ENCODE results near the gene DPM3. TPM values are rescaled to one million over a fixed set of nuclear protein-coding genes. Genes with fewer than 3 reads are reported as not detected.

The DPM3 gene
- polyA plus RNA-seq, 1 of the 3 experiments (the other 2 are of a cell fraction), result 317 TPM

GRCh38 chr1:155160128-155160527, 19.8 kb upstream of the DPM3 start:
- CTCF ChIA-PET, result interaction anchor here (1.4 kb wide), 1 partner anchor 14 kb away, joined by 3 read pairs; no protein-coding TSS in a partner anchor
- Histone ChIP-seq H3F3A (replicated peaks; ENCODE audit: insufficient read depth) (no peaks in the 10 kb centered on the region), H3K4me1 (ENCODE audit: control insufficient read depth in 1 of 2, insufficient read depth in 2 of 2, low read depth in 1 of 2, low read length in 1 of 2) (no peaks in the 10 kb centered on the region), H3K4me3 (ENCODE audit: low read depth in 2 of 2, low read length in 1 of 2) (no peak overlapping the region), H3K27ac (ENCODE audit: low read depth in 2 of 2, low read length in 1 of 2) (no peak overlapping the region), H4K20me1 (ENCODE audit: insufficient read depth) (no peaks in the 10 kb centered on the region), H3K79me2 (ENCODE audit: insufficient read depth) (no peaks in the 10 kb centered on the region), H3K9ac (no peak overlapping the region), H3K36me3 (replicated peaks in 1 of 2; ENCODE audit: control insufficient read depth in 1 of 2, insufficient read depth in 2 of 2, low read length in 1 of 2) (no peaks in the 10 kb centered on the region), H2AFZ (ENCODE audit: low read depth) (no peak overlapping the region), H3K4me2 (no peak overlapping the region), H3K9me2 (no peaks in the 10 kb centered on the region), H3K27me3 (ENCODE audit: insufficient read depth) (no peaks in the 10 kb centered on the region), H3K9me3 (no peaks in the 10 kb centered on the region)
- DNase-seq, result no peak
- TF ChIP-seq, protein P1, sequence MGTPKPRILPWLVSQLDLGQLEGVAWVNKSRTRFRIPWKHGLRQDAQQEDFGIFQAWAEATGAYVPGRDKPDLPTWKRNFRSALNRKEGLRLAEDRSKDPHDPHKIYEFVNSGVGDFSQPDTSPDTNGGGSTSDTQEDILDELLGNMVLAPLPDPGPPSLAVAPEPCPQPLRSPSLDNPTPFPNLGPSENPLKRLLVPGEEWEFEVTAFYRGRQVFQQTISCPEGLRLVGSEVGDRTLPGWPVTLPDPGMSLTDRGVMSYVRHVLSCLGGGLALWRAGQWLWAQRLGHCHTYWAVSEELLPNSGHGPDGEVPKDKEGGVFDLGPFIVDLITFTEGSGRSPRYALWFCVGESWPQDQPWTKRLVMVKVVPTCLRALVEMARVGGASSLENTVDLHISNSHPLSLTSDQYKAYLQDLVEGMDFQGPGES (IDR thresholded peaks at IDR 0.05; ENCODE audit: low read depth, low read length), result no peak
- no peak for TF ChIP-seq FOSL2 (IDR thresholded peaks at IDR 0.05; ENCODE audit: borderline replicate concordance, low read depth)
- TF ChIP-seq RXRA (IDR thresholded peaks at IDR 0.05; ENCODE audit: borderline replicate concordance, low read depth), result no peak
- TF ChIP-seq, protein P2, sequence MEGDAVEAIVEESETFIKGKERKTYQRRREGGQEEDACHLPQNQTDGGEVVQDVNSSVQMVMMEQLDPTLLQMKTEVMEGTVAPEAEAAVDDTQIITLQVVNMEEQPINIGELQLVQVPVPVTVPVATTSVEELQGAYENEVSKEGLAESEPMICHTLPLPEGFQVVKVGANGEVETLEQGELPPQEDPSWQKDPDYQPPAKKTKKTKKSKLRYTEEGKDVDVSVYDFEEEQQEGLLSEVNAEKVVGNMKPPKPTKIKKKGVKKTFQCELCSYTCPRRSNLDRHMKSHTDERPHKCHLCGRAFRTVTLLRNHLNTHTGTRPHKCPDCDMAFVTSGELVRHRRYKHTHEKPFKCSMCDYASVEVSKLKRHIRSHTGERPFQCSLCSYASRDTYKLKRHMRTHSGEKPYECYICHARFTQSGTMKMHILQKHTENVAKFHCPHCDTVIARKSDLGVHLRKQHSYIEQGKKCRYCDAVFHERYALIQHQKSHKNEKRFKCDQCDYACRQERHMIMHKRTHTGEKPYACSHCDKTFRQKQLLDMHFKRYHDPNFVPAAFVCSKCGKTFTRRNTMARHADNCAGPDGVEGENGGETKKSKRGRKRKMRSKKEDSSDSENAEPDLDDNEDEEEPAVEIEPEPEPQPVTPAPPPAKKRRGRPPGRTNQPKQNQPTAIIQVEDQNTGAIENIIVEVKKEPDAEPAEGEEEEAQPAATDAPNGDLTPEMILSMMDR (IDR thresholded peaks at IDR 0.05), result no peak
- no peak for TF ChIP-seq JUND (IDR thresholded peaks at IDR 0.05)
- TF ChIP-seq, protein P3, sequence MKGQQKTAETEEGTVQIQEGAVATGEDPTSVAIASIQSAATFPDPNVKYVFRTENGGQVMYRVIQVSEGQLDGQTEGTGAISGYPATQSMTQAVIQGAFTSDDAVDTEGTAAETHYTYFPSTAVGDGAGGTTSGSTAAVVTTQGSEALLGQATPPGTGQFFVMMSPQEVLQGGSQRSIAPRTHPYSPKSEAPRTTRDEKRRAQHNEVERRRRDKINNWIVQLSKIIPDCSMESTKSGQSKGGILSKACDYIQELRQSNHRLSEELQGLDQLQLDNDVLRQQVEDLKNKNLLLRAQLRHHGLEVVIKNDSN (IDR thresholded peaks at IDR 0.05; ENCODE audit: borderline replicate concordance, low read depth), result no peak
- TF ChIP-seq POLR2AphosphoS5 (IDR thresholded peaks at IDR 0.05; ENCODE audit: low read depth, low read length), result no peak
- no peak for TF ChIP-seq YY1 (IDR thresholded peaks at IDR 0.05; ENCODE audit: low read depth)
- no peak for TF ChIP-seq GABPA (IDR thresholded peaks at IDR 0.05; ENCODE audit: low read depth)
- TF ChIP-seq, protein P4, sequence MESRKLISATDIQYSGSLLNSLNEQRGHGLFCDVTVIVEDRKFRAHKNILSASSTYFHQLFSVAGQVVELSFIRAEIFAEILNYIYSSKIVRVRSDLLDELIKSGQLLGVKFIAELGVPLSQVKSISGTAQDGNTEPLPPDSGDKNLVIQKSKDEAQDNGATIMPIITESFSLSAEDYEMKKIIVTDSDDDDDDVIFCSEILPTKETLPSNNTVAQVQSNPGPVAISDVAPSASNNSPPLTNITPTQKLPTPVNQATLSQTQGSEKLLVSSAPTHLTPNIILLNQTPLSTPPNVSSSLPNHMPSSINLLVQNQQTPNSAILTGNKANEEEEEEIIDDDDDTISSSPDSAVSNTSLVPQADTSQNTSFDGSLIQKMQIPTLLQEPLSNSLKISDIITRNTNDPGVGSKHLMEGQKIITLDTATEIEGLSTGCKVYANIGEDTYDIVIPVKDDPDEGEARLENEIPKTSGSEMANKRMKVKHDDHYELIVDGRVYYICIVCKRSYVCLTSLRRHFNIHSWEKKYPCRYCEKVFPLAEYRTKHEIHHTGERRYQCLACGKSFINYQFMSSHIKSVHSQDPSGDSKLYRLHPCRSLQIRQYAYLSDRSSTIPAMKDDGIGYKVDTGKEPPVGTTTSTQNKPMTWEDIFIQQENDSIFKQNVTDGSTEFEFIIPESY (IDR thresholded peaks at IDR 0.05; ENCODE audit: borderline replicate concordance, low read depth), result no peak
- TF ChIP-seq FOXM1 (IDR thresholded peaks at IDR 0.05; ENCODE audit: low read depth), result no peak
- no peak for TF ChIP-seq TAF1 (IDR thresholded peaks at IDR 0.05; ENCODE audit: borderline replicate concordance, low read depth, low read length)
- TF ChIP-seq GATA2 (CRISPR knock-in tag; IDR thresholded peaks at IDR 0.05), result no peak
- no peak for TF ChIP-seq CHD2 (IDR thresholded peaks at IDR 0.05; ENCODE audit: low read length, partially characterized antibody)
- no peak for TF ChIP-seq NFIC (IDR thresholded peaks at IDR 0.05; ENCODE audit: borderline replicate concordance)
- TF ChIP-seq ELF1 (IDR thresholded peaks at IDR 0.05), result no peak
- TF ChIP-seq NRF1 (IDR thresholded peaks at IDR 0.05; ENCODE audit: low read depth, low read length), result no peak
- no peak for TF ChIP-seq RCOR1 (IDR thresholded peaks at IDR 0.05; ENCODE audit: low read length)
- TF ChIP-seq MAX (IDR thresholded peaks at IDR 0.05; ENCODE audit: low read depth), result no peak
- 67% methylated on average over 8 of the region's 8 CpGs for WGBS (ENCODE audit: low lambda C conversion rate)
- POLR2A ChIA-PET, result no interaction called here

Measured in SK-N-SH (cell line).